HG03432 (cell line): Measurements from ENCODE around the gene HMCN2.
"Not testable (repeated sequence)": the region's sequence is repeated elsewhere in the genome, so short reads cannot be mapped to it uniquely, and the experiment has no call there.

ENCODE experiments used
- ATAC-seq: cut with Tn5 transposase; IDR thresholded peaks from one replicate; pipeline ENCODE4 v1.9.1; 2021; ENCODE audit warnings: mild to moderate bottlenecking, moderate library complexity; ENCODE audit not compliant: unreplicated experiment

HMCN2 gene

DNA sequence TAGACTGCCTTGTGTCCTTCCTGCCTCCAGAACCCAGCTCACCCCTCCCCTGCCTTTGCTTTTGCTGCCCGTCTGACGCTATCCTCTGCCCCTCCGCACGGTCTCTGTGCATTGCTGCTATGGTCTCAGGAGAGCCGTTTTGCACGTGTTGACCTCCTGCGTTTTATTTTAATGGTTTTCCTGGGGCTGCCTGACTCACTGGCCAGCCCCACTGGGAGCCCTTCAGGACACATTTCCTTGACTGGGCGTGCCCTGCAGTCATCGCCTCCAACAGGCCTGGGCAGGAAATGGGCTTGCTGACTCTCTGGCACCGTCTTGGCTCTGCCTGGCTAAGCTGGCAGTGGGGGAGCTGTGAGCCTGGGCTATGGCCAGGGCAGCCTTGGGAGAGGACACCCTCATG lies 161.3 kb downstream of the HMCN2 start:
- ATAC-seq, result no peak

DNA sequence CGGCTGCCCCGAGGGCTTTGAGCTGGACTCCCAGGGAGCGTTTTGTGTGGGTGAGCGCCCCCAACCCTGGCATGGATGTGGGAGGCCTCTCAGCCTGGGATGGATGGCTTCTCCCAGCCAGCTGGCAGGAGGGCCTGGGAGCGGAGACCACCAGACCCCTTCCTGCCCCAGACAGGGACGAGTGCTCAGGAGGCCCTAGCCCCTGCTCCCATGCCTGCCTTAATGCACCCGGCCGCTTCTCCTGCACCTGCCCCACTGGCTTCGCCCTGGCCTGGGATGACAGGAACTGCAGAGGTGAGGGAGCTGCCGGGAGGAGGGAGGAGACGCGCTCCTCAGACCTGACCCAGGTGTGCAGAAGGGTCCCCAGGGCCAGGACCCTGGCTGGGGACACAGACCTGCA lies 161.8 kb downstream of the HMCN2 start:
- ATAC-seq, result no peak

DNA sequence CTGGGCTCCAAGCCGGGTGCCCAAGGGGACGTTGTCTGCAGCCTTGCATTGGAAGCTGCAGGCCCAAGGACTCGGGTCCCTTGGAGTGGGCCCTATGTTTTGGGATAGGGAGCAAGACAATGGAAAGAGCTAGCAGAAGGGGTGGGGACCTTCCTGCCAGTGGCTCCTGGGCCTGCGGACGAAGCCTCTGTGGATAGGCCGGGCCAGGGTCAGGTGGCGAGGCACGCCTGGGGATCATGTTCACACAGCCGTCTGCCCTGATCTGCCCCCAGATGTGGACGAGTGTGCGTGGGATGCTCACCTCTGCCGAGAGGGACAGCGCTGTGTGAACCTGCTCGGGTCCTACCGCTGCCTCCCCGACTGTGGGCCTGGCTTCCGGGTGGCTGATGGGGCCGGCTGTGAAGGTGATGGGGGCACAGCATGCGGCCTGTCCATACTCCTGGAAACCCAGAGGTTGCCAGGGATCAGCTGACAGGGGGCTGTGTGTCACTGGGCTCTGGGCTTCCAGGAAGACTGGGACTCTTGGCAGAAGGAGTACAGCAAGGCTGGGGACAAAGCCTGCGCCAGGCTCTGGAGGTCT lies 162.6 kb downstream of the HMCN2 start:
- ATAC-seq, result no peak

DNA sequence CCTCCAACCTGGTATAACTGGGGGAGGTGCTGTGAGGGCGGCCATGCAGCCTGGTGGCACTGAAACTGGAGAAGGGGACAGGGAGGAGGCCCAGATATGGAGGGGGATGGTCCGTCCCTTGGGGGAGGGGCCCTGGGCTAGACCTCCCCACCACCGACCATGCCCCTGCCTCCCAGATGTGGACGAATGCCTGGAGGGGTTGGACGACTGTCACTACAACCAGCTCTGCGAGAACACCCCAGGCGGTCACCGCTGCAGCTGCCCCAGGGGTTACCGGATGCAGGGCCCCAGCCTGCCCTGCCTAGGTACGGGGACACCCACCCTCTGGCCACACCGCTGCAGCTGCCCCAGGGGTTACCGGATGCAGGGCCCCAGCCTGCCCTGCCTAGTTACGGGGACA lies 163.8 kb downstream of the HMCN2 start:
- ATAC-seq, result no peak

DNA sequence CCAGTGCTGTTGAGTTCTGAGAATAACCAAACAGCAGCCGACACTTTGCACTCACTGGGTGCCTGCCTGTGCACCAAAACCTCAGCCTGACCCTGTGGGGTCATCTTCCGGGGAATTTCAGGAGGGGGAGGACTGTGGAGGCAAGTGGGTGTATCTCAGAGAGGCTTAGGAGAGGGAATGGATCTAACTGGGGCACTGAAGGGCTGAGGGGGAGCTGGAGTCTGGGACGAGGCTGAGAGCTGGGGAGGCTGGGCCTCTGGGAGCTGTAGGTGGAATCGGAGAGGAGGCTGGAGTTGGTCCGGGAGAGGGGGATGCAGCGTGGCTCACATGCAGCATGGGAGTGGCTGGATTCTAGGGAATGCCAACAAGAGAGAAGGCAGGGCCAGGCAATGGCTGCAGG lies 164.3 kb downstream of the HMCN2 start:
- ATAC-seq, result no peak

DNA sequence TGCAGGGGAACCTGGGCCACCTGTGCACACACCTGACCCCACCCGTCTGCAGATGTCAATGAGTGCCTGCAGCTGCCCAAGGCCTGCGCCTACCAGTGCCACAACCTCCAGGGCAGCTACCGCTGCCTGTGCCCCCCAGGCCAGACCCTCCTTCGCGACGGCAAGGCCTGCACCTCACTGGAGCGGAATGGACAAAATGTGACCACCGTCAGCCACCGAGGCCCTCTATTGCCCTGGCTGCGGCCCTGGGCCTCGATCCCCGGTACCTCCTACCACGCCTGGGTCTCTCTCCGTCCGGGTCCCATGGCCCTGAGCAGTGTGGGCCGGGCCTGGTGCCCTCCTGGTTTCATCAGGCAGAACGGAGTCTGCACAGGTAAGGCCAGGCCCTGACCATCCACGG lies 164.7 kb downstream of the HMCN2 start:
- ATAC-seq, result no peak

DNA sequence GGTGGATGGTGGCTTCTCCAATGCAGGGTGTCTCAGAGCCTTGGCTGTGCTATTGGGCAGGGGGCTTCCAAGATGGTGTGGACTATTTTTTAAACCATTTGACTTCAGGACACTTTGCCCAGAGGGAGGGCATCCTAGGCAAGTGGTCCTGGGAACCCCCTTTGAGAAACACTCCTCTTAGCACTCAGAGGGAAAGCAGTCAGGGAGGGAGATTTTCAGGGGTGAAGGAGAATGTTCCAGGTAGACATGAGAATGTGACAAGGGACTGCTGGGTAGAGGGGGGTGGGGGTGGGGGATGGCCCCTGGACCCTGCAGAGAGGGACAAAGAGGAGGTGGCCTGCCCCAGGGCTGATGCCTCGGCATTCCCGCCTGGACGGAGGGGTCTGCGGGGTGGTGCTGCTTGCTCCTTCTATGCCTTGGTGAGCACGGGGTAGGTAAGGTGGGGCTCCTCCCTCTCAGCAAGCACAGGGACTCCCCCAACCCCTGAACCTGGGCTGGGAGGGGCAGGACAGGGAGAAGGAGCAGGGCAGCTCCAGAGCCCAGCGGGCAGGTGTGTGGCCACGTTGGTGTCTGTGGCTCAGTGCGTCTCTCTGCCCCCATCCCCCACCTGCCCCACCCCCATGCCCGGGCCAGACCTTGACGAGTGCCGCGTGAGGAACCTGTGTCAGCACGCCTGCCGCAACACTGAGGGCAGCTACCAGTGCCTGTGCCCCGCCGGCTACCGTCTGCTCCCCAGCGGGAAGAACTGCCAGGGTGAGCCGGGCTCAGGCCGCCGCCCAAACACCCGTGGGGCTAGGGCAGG lies 165.4 kb downstream of the HMCN2 start:
- no peak for ATAC-seq

DNA sequence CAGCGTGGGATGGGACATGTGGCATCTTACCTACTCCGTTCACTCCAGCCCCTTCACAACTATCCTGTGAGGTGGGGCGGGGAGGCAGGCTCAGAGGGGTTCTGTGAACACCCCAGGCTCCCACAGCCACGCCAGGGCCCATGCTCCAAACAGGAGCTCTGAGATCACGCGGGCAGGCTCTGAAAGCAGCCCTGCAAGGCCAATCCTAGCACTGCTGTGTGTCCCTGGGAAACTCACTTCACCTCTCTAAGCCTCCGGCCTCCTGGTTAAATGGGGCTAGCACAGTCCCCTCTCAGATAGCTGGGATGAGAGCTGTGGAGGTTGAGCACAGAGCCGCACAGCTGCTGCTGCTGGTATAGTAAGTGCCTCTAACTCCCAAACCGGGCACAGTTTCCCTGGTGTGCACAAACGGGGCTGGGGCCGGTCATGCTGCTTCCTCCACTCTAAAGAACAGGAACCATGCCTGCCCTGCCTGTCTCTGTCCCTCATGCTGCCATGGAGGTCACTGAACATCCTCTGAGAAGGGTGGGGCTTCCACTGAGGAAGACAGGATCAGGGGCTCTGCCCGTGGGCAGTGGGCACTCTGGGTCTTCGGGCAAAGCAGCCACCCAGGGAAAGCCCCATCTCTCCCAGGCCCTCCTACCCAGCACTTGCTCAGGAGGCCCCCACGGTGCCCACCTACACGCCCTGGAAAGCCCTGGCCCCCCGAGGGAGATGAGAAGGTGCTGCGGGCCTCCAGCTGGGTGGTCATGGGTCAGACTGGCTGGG lies 166.2 kb downstream of the HMCN2 start:
- ATAC-seq, result no peak

DNA sequence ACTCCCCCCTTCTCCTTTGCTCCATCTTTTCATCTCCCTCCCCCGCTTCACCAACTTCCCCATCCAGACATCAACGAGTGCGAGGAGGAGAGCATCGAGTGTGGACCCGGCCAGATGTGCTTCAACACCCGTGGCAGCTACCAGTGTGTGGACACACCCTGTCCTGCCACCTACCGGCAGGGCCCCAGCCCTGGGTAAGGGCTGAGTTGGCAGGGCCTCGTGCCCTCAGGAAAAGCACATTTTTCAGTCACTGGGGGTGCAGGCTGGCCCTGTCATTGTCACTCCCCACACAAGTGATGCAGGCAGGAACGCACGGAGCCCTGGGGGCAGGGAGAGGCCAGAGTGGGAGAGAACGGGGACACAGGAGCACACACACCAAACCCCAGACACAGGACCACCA lies 166.8 kb downstream of the HMCN2 start:
- ATAC-seq, result no peak

DNA sequence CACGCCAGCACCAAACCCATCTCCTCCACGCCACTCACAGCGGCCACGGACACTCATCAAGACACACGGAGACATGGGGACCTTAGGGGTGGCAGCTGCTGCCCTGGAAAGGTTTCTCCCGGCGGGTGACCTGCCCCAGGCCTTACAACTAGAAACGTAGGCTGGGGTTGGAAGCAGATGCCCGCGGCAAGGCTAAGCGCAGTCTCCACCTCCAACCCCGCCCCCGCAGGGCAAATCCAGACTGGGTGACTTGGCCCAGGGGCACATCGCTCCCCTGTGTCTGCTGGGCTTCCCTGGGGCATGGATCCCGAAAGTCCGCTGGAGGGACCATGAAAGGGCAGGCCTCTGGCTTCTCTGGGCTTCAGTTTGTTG lies 167.2 kb downstream of the HMCN2 start:
- ATAC-seq, result no peak

DNA sequence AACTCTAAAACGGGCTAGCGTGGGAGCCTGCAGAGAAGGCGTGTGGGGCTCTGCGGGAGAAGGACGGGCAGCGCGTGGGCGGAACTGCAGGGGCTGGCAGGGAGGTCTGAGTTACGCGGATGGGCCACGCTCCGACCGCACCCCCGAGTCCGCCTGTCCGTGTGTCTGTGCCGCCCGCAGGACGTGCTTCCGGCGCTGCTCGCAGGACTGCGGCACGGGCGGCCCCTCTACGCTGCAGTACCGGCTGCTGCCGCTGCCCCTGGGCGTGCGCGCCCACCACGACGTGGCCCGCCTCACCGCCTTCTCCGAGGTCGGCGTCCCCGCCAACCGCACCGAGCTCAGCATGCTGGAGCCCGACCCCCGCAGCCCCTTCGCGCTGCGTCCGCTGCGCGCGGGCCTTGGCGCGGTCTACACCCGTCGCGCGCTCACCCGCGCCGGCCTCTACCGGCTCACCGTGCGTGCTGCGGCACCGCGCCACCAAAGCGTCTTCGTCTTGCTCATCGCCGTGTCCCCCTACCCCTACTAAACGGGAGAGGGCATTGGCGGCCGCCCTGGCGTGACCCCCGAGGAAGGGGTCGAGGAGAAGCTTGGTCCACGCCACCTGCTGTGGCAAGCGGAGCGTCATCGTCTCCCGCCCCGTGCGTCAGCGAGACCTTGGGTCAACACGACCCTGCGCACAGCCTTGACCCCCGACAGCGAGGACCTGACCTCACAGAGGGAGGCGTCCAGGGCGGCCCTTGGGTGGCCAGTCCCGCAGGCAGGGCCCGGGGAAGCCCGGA lies 167.8 kb downstream of the HMCN2 start:
- ATAC-seq, result no peak

DNA sequence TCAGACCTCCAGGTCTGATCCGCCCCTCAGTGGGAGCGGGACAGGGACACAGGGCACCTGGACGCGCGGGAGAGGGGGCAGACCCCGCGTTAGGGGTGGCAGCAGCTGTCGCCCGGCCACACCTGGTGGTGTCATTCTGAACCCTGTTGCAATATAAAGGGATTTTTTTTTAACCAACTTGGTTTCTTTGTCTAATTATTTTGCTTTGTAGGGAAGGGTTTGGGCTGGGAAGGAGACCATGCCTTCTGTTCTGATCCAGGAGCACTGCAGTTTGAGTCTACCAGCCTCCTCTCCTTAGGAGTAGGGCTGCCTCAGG lies 168.3 kb downstream of the HMCN2 start:
- ATAC-seq, result no peak

DNA sequence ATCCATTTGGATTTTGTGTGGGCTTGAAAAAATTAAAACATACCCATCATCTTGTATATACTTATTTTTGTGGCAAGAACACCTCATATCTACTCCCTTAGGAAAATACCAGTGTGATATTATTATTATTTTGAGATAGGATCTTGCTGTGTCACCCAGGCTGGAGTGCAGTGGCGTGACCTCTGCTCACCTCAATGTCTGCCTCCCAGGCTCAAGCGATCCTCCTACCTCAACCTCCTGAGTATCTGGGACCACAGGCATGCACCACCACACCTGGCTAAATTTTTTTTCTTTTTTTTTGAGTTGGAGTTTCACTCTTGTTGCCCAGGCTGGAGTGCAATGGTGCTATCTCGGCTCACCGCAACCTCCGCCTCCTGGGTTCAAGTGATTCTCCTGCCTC lies 169.1 kb downstream of the HMCN2 start:
- ATAC-seq, result not testable (repeated sequence)

DNA sequence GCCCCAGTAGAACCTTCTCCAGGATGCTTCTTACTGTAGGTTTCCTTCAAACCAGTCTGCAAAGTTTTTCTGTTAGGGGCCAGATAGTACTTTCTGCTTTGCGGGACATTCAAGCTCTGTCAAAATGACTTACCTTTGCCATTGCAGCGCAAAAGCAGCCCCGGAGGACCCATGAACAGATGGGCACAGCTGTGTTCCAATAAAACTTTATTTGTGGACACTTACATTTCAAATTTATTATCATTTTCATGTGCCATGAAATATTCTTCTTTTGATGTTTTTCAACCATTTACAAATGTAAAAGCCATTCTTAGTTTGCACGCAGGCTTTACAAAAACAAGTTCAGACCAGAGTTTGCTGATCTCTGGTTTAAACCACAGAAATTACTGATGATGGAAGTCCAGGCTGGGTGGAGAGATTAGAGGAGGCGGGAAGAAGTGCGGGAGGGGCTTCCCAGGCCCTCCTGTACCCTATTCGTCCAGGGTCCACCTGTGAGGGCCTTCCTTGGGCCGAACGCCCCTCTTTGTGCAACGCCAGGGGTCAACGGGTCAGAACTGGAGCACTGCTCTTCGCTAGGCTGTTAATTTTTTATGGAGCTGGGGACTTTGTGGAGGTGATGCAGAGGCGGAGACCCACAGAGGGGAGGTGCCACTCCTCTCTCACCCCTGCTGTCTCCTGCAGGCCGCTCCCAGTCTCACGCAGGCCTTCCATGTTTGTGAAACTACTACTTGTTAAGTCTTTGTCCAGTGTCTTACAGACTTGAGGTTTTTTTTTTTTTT lies 171.6 kb downstream of the HMCN2 start:
- no peak for ATAC-seq

DNA sequence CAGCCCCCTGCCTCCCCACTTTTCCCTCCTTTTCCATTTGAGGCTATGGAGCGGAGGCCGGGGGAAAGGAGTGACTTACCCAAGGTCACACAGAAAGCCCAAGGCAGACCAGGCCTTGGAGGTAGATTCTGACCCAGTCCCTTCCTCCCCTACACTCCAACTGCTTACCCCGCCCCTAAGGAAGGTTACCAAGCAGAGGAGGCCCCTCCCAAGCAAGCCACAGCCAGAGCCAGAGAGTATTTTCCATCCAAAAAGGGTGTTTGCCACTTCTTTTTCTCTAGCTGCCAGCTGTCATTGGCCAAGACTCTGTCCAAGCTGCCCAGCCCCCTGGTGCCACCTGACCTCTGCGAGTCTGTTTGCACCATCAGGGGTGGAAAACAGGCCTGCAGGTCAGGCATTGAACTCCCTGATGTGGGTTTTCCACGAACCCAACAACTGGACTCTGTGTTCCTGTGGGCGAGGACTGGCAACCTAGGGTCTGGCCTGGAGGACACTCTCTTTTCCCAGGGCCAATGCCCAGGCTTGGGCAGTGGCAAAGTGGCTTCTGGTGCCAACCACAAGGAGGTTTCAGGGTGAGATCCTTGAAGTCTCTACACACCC lies 172.9 kb downstream of the HMCN2 start:
- no peak for ATAC-seq

DNA sequence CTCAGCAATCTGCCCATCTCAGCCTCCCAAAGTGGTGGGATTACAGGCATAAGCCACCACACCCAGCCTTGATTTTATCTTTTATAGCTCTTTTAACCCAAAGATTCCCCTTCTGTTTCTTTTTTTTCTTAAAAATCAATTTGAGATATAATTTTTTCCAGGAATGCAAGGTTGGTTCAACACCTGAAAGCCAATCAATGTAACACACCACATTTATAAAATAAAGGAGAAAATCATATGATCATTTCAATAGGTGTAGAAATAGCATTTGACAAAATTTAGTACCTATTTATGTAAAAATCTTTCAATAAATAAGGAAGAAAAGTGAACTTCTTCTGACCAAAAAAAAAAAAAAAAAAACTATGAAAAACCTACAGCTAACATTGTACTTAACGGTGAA lies 175.5 kb downstream of the HMCN2 start:
- no peak for ATAC-seq

DNA sequence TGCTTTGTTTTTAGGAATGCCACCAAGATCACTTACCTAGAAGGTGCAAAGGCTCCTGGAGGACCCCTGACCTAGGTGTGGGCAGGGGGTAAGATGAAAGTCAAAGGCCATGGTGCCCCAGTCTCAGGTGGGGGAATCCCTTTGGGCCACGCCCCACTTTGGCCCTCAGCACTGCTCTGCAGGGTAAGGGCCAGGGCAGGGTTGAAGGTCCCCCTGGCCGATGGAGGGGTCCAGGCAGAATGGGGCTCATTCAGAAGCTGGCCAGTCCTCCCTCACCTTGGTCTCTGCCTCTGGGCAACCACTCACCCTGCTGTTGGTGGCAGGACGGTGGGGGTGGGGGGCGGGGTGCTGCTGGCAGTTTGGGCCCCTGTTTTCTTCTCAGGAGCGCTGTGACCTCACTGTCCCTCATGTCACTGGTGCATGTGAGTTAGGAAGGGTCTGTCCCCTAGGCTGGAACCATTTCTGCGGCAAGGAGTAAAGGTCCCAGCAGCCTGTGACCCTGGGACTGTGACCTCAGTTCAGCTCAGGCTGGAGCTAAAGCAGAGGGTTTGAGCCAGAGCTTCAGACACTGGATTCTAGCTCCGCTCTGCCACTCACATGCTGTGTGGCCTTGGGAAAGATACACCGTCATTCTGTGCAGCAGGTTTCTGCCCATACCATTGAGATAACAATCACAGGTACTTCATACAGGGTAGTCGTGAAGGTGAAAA lies 177.3 kb downstream of the HMCN2 start:
- no peak for ATAC-seq

DNA sequence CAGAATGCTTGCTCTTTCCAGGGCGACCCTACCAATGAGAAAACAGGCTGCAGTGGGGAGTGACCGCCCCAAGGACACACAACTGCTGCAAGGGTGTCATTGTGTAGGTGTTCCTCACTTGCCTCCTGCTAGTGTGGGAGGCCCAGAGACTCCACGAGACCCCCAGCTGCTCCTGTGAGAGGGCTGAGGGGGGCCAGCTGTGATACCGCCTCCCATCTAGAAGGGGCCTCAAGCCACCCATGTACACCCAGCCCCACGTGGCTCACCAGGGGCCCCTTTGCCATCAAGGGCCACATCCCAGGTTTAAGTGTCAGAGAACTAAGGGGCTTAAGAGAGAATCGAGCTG lies 177.9 kb downstream of the HMCN2 start:
- ATAC-seq, result no peak

DNA sequence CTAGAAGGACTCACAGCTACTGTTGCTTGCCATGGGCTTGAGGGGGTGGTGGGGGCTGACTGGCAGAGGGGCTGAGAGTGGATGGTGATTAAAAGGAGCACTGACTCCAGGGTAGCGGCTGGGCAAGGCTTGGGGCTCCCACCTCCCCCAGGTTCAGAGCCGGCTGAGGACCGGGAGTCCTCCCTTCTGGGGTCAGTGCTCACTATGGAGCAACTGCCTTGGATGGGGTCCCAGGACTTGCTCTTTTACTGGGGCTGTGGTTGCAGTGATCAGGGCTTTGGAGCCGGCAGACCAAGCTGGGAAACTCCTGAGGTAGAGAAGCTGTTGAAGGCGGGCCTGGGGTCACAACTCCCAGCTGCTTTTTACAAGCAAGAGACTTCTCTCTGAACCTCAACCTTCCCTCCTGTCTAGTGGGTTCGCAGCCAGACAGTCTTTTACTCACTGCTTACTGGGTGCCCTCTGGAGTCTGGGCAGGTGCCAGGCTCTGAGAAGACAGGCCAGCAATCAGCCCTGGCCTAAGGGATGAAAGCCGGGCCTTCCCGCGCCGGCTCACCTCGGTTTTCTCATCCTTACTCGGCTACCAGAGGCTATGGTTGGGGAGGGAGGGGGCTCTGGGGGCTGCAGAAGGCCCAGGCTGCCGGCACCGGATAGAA lies 178.4 kb downstream of the HMCN2 start:
- ATAC-seq, result no peak
